Hippocampal formation (tissue), 2 donors: ENCODE results near the gene SKA2.
"Not testable (repeated sequence)": the region's sequence is repeated elsewhere in the genome, so short reads cannot be mapped to it uniquely, and the experiment has no call there.

Source experiments
- DNase-seq, 2 donors: peaks; one replicate each; lab custom pipeline; 2025; lab: John Stamatoyannopoulos, UW

Gene SKA2

GRCh38 chr17:59097876-59098275 lies 57.1 kb downstream of the SKA2 start:
- DNase-seq, result no peak

- DNase-seq, result no peak
These were observed 60.0 kb downstream of the SKA2 start for GRCh38 chr17:59094861-59095530.

- DNase-seq, result no peak
These were observed 61.2 kb downstream of the SKA2 start for GRCh38 chr17:59093702-59094231.

- no peak for DNase-seq
These were observed 61.8 kb downstream of the SKA2 start for GRCh38 chr17:59093145-59093701.

GRCh38 chr17:59090593-59090992 lies 64.4 kb downstream of the SKA2 start:
- not testable (repeated sequence) for DNase-seq

- no peak for DNase-seq
These were observed 70.8 kb downstream of the SKA2 start for GRCh38 chr17:59084154-59084553.

GRCh38 chr17:59074494-59074893 lies 80.5 kb downstream of the SKA2 start:
- no peak for DNase-seq

- no peak for DNase-seq
These were observed 81.0 kb downstream of the SKA2 start for GRCh38 chr17:59073972-59074371.

- DNase-seq, result no peak
These were observed 85.1 kb downstream of the SKA2 start for GRCh38 chr17:59069856-59070255.

- DNase-seq, result no peak
These were observed 87.2 kb downstream of the SKA2 start for GRCh38 chr17:59067756-59068155.

- no peak for DNase-seq
These were observed 87.6 kb downstream of the SKA2 start for GRCh38 chr17:59067340-59067739.

- no peak for DNase-seq
These were observed 92.5 kb downstream of the SKA2 start for GRCh38 chr17:59062509-59062908.
